T-helper 22 cell (primary cell): ENCODE data around the gene CBX8.
"Not testable (repeated sequence)": the region's sequence is repeated elsewhere in the genome, so short reads cannot be mapped to it uniquely, and the experiment has no call there.

Experiments
- DNase-seq: peaks from one replicate; pipeline ENCODE4 v3.0.0-alpha.2; 2020; ENCODE audit warnings: low read depth

The CBX8 gene

GRCh38 chr17:79779084-79779529, 17.8 kb downstream of the CBX8 start:
- no peak for DNase-seq

GRCh38 chr17:79778504-79779083, 18.3 kb downstream of the CBX8 start:
- DNase-seq, result no peak

GRCh38 chr17:79777894-79778503, 18.9 kb downstream of the CBX8 start, which contains the start of gene CBX2:
Gene CBX2, plus strand, starts transcription at chr17:79778148. Its CDS starts 88 bp downstream, at chr17:79778236.
- peak; percentile 64 for DNase-seq

- no peak for DNase-seq
These were observed 19.6 kb downstream of the CBX8 start for GRCh38 chr17:79777120-79777893.

- no peak for DNase-seq
These were observed 20.3 kb downstream of the CBX8 start for GRCh38 chr17:79776376-79777119.

- no peak for DNase-seq
These were observed 21.2 kb downstream of the CBX8 start for GRCh38 chr17:79775632-79776031.

- no peak for DNase-seq
These were observed 22.3 kb downstream of the CBX8 start for GRCh38 chr17:79774561-79774975.

GRCh38 chr17:79772726-79773125, 24.2 kb downstream of the CBX8 start:
- not testable (repeated sequence) for DNase-seq

GRCh38 chr17:79771276-79771675, 25.6 kb downstream of the CBX8 start:
- DNase-seq, result no peak

- no peak for DNase-seq
These were observed 27.0 kb downstream of the CBX8 start for GRCh38 chr17:79769570-79770506.

GRCh38 chr17:79765708-79766107, 31.2 kb downstream of the CBX8 start:
- DNase-seq, result no peak

GRCh38 chr17:79761894-79762589, 34.8 kb downstream of the CBX8 start:
- DNase-seq, result no peak

GRCh38 chr17:79760197-79760906, 36.5 kb downstream of the CBX8 start:
- DNase-seq, result no peak

GRCh38 chr17:79758271-79758670, 38.6 kb downstream of the CBX8 start:
- no peak for DNase-seq

GRCh38 chr17:79757140-79757745, 39.6 kb downstream of the CBX8 start:
- DNase-seq, result no peak

GRCh38 chr17:79755591-79755990, 41.3 kb downstream of the CBX8 start:
- no peak for DNase-seq

GRCh38 chr17:79754903-79755302, 42.0 kb downstream of the CBX8 start:
- DNase-seq, result not testable (repeated sequence)

GRCh38 chr17:79754370-79754769, 42.5 kb downstream of the CBX8 start:
- DNase-seq, result no peak

GRCh38 chr17:79752175-79752574, 44.7 kb downstream of the CBX8 start:
- no peak for DNase-seq
